ENCODE data around the gene RNLS. TPM values are rescaled to one million over a fixed set of nuclear protein-coding genes. Genes with fewer than 3 reads are reported as not detected.

The RNLS gene
- total RNA-seq, 4 donors from 2014 or later: 10.6 to 38.7 (median 28.2) TPM

GRCh38 chr10:88322324-88323063 is 260.6 kb downstream of the RNLS start:
- Histone ChIP-seq H3K4me1 (no peaks in the 10 kb centered on the region), H3K4me3 (replicated peaks in 1 of 3) (no peak overlapping the region)
- intact Hi-C loops (cut with DNase I): no loop called here

DNA sequence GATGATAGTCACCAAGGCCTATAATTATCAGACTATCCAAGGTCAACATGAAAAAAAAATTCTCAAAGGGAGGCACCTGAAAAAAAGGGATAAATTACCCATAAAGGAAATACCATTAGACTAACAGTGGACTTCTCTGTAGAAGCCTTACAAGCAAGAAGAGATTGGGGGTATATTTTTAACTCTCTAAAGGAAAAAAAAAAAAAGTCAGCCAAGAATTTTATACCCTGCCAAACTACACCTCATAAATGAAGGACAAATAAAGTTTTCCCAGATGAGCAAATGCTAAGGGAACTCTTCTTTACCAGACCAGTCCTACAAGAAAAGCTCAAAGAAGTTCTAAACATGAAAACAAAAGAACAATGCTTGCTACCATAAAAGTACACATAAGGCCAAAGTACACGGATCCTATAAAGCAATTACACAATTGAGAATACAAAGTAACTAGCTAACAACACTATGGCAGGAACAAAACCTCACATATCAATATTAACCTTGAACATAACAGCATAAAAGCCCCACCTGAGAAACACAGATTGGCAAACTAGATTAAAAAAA is 263.1 kb downstream of the RNLS start:
- H3K4me1 ChIP-seq: no peaks in the 10 kb centered on the region
- H3K27me3 ChIP-seq: no peaks in the 10 kb centered on the region
- no peak overlapping the region for H3K27ac ChIP-seq
- H3K4me3 ChIP-seq (replicated peaks in 1 of 3): no peak overlapping the region
- 89 to 91% methylated on average over 1 of the region's 1 CpG for WGBS, 2 donors
- intact Hi-C loops (cut with DNase I): no loop called here
- H3K36me3 ChIP-seq: no peaks in the 10 kb centered on the region
- H3K9me3 ChIP-seq: no peaks in the 10 kb centered on the region
- no peak for DNase-seq
- TF ChIP-seq, protein P1, sequence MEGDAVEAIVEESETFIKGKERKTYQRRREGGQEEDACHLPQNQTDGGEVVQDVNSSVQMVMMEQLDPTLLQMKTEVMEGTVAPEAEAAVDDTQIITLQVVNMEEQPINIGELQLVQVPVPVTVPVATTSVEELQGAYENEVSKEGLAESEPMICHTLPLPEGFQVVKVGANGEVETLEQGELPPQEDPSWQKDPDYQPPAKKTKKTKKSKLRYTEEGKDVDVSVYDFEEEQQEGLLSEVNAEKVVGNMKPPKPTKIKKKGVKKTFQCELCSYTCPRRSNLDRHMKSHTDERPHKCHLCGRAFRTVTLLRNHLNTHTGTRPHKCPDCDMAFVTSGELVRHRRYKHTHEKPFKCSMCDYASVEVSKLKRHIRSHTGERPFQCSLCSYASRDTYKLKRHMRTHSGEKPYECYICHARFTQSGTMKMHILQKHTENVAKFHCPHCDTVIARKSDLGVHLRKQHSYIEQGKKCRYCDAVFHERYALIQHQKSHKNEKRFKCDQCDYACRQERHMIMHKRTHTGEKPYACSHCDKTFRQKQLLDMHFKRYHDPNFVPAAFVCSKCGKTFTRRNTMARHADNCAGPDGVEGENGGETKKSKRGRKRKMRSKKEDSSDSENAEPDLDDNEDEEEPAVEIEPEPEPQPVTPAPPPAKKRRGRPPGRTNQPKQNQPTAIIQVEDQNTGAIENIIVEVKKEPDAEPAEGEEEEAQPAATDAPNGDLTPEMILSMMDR (IDR thresholded peaks at IDR 0.05): no peak
- TF ChIP-seq POLR2A (IDR thresholded peaks at IDR 0.05): no peak

More at GRCh38 chr10:88322324-88323063, 260.6 kb downstream of the RNLS start:
- no peaks in the 10 kb centered on the region for H3K9me3 ChIP-seq
- WGBS, 2 donors: 94 to 96% methylated on average over 3 of the region's 3 CpGs
- TF ChIP-seq, protein P1 (IDR thresholded peaks at IDR 0.05): no peak
- no peak for TF ChIP-seq POLR2A (IDR thresholded peaks at IDR 0.05)
- H3K27me3 ChIP-seq: no peaks in the 10 kb centered on the region
- H3K27ac ChIP-seq: no peak overlapping the region
- no peaks in the 10 kb centered on the region for H3K36me3 ChIP-seq
- DNase-seq: no peak

- no peak overlapping the region for H3K27ac ChIP-seq
- no peaks in the 10 kb centered on the region for H3K36me3 ChIP-seq
- H3K4me3 ChIP-seq (replicated peaks in 1 of 3): no peak overlapping the region
- H3K4me1 ChIP-seq: no peaks in the 10 kb centered on the region
- TF ChIP-seq, protein P1 (IDR thresholded peaks at IDR 0.05): peak in 2 of 6 experiments; percentile 12 to 18
- no peak for TF ChIP-seq POLR2A (IDR thresholded peaks at IDR 0.05)
- H3K27me3 ChIP-seq: no peaks in the 10 kb centered on the region
- DNase-seq: no peak
- 91 to 100% methylated on average over 2 of the region's 2 CpGs for WGBS, 2 donors
- intact Hi-C loops (cut with DNase I): no loop called here
- H3K9me3 ChIP-seq: no peaks in the 10 kb centered on the region
Measured at GRCh38 chr10:88318803-88319202, 264.3 kb downstream of the RNLS start.

GRCh38 chr10:88317099-88317498 is 266.0 kb downstream of the RNLS start:
- TF ChIP-seq, protein P1 (IDR thresholded peaks at IDR 0.05): no peak
- no peak for TF ChIP-seq POLR2A (IDR thresholded peaks at IDR 0.05)
- Histone ChIP-seq H3K36me3 (no peaks in the 10 kb centered on the region), H3K4me1 (no peaks in the 10 kb centered on the region), H3K27me3 (no peaks in the 10 kb centered on the region), H3K9me3 (no peaks in the 10 kb centered on the region), H3K4me3 (replicated peaks in 1 of 3) (no peak overlapping the region), H3K27ac (no peak overlapping the region)
- DNase-seq: no peak
- intact Hi-C loops (cut with DNase I): no loop called here

GRCh38 chr10:88316292-88316861 is 266.7 kb downstream of the RNLS start:
- no peak for DNase-seq

More at GRCh38 chr10:88316292-88316861, 266.7 kb downstream of the RNLS start:
- Histone ChIP-seq H3K36me3 (no peaks in the 10 kb centered on the region), H3K27me3 (no peaks in the 10 kb centered on the region), H3K4me1 (no peaks in the 10 kb centered on the region), H3K27ac (no peak overlapping the region), H3K9me3 (no peaks in the 10 kb centered on the region), H3K4me3 (replicated peaks in 1 of 3) (no peak overlapping the region)
- intact Hi-C loops (cut with DNase I): no loop called here
- WGBS, 2 donors: 92 to 96% methylated on average over 4 of the region's 4 CpGs
- TF ChIP-seq, protein P1 (IDR thresholded peaks at IDR 0.05): no peak
- no peak for TF ChIP-seq POLR2A (IDR thresholded peaks at IDR 0.05)

Data from thyroid gland (tissue), 4 donors.